SK-N-SH (cell line): ENCODE results near the gene SLC39A9. TPM values are rescaled to one million over a fixed set of nuclear protein-coding genes. Genes with fewer than 3 reads are reported as not detected.

Source experiments
- CTCF ChIA-PET: fragments of 300-600, 350-600 bp; formaldehyde crosslinking; extraction: SDS; loops from one replicate; lab custom pipeline; 2021; lab: Yijun Ruan, JAX
- POLR2A ChIA-PET: fragments of 350-600 bp; sonication (Branson Sonifier 250); formaldehyde crosslinking; extraction: SDS; loops from one replicate; lab custom pipeline; 2020; ENCODE audit warnings: antibody characterized with exemption, inconsistent platforms; lab: Yijun Ruan, JAX
- DNase-seq: peaks from one replicate; pipeline ENCODE4 v3.0.0; 2012
- H2AFZ ChIP-seq: fragments of 200-600 bp; sonication (generic); 2 replicates; pipeline ENCODE4 v1.8.1; 2016; ENCODE audit warnings: antibody characterized with exemption, mild to moderate bottlenecking, low read depth
- H3F3A ChIP-seq: fragments of 200-600 bp; sonication (generic); replicated peaks from 2 replicates; pipeline ENCODE3; 2016; ENCODE audit warnings: antibody characterized with exemption, mild to moderate bottlenecking; ENCODE audit not compliant: insufficient read depth
- H3K27ac ChIP-seq, 2 experiments: fragments of 200-500 bp in 1 of 2; fragments of 200-600 bp in 1 of 2; sonication (Bioruptor generic) in 1 of 2; sonication (generic), shearing (Covaris generic) in 1 of 2; 2 replicates each; pipeline versions ENCODE4 v1.5.1 to v1.6.1; 2014 to 2016; ENCODE audit warnings: low read depth in 2 of 2, inconsistent platforms in 1 of 2, low read length in 1 of 2, mild to moderate bottlenecking in 1 of 2, mixed read lengths in 1 of 2
- H3K27me3 ChIP-seq: fragments of 200-600 bp; sonication (generic), shearing (Covaris generic); 2 replicates; pipeline ENCODE4 v1.6.1; 2016; ENCODE audit warnings: mixed run types; ENCODE audit not compliant: insufficient read depth
- H3K36me3 ChIP-seq, 2 experiments: fragments of 200-500 bp in 1 of 2; fragments of 200-600 bp in 1 of 2; sonication (Bioruptor generic) in 1 of 2; sonication (generic) in 1 of 2; replicated peaks in 1 of 2; 2 replicates each; pipeline versions ENCODE3 to v1.5.1; 2014 to 2016; ENCODE audit warnings: low read length in 1 of 2, mild to moderate bottlenecking in 1 of 2; ENCODE audit not compliant: insufficient read depth in 2 of 2, control insufficient read depth in 1 of 2
- H3K4me1 ChIP-seq, 2 experiments: fragments of 200-500 bp in 1 of 2; fragments of 200-600 bp in 1 of 2; sonication (Bioruptor generic) in 1 of 2; sonication (generic), shearing (Covaris generic) in 1 of 2; 2 replicates each; pipeline versions ENCODE4 v1.5.1 to v1.6.1; 2014 to 2016; ENCODE audit warnings: low read depth in 1 of 2, low read length in 1 of 2, mixed run types in 1 of 2; ENCODE audit not compliant: insufficient read depth in 2 of 2, control insufficient read depth in 1 of 2
- H3K4me2 ChIP-seq: fragments of 200-600 bp; sonication (generic), shearing (Covaris generic); 2 replicates; pipeline ENCODE4 v1.6.1; 2017; ENCODE audit warnings: mixed run types
- H3K4me3 ChIP-seq, 2 experiments: fragments of 200-500 bp in 1 of 2; fragments of 200-600 bp in 1 of 2; sonication (Bioruptor generic) in 1 of 2; sonication (generic), shearing (Covaris generic) in 1 of 2; 2 replicates each; pipeline versions ENCODE4 v1.5.1 to v1.8.1; 2014 to 2016; ENCODE audit warnings: low read depth in 2 of 2, inconsistent platforms in 1 of 2, low read length in 1 of 2, mild to moderate bottlenecking in 1 of 2, mixed read lengths in 1 of 2, moderate library complexity in 1 of 2
- H3K79me2 ChIP-seq: fragments of 200-600 bp; sonication (generic); 2 replicates; pipeline ENCODE4 v1.8.1; 2017; ENCODE audit warnings: mild to moderate bottlenecking; ENCODE audit not compliant: insufficient read depth
- H3K9ac ChIP-seq: fragments of 200-600 bp; sonication (generic); 2 replicates; pipeline ENCODE4 v1.6.1; 2017; ENCODE audit warnings: mixed run types
- H3K9me2 ChIP-seq: fragments of 200-600 bp; sonication (generic); 2 replicates; pipeline ENCODE4 v1.6.1; 2017; ENCODE audit warnings: mixed run types
- H3K9me3 ChIP-seq: fragments of 200-600 bp; sonication (generic); 2 replicates; pipeline ENCODE4 v1.6.1; 2017; ENCODE audit warnings: mixed run types, mild to moderate bottlenecking, moderate library complexity
- H4K20me1 ChIP-seq: fragments of 200-600 bp; sonication (generic); 2 replicates; pipeline ENCODE4 v1.6.1; 2017; ENCODE audit warnings: mild to moderate bottlenecking, mixed run types; ENCODE audit not compliant: insufficient read depth
- CHD2 ChIP-seq: fragments of 150-350 bp; IDR thresholded peaks from 2 replicates; pipeline ENCODE4 v1.6.1; 2018; ENCODE audit warnings: low read length; ENCODE audit not compliant: partially characterized antibody
- EP300 ChIP-seq, 2 experiments: IDR thresholded peaks; 2 replicates each; pipeline versions ENCODE4 v1.4.0 to v1.6.1; 2012; ENCODE audit warnings: borderline replicate concordance in 1 of 2, low read depth in 1 of 2, low read length in 1 of 2
- FOXJ3 ChIP-seq: sonication (generic); formaldehyde crosslinking; IDR thresholded peaks from 2 replicates; pipeline ENCODE4 v1.5.1; 2020; ENCODE audit warnings: mild to moderate bottlenecking, missing genetic modification reagents
- FOXM1 ChIP-seq: IDR thresholded peaks from 2 replicates; pipeline ENCODE4 v1.4.0; 2012; ENCODE audit warnings: low read depth, mild to moderate bottlenecking
- IRF3 ChIP-seq: fragments of 150-350 bp; IDR thresholded peaks from 2 replicates; pipeline ENCODE4 v1.6.1; 2016; ENCODE audit warnings: mild to moderate bottlenecking, low read depth, low read length
- JUND ChIP-seq: IDR thresholded peaks from 2 replicates; pipeline ENCODE4 v1.4.0; 2012
- MXI1 ChIP-seq: IDR thresholded peaks from 2 replicates; pipeline ENCODE4 v1.6.1; 2012; ENCODE audit warnings: mild to moderate bottlenecking, low read depth, low read length, improper control_type of control experiment
- NFIC ChIP-seq: IDR thresholded peaks from 2 replicates; pipeline ENCODE4 v1.4.0; 2012; ENCODE audit warnings: borderline replicate concordance
- PBX3 ChIP-seq: IDR thresholded peaks from 2 replicates; pipeline ENCODE4; 2012
- POLR2AphosphoS5 ChIP-seq: IDR thresholded peaks from 2 replicates; pipeline ENCODE4 v1.6.1; 2012; ENCODE audit warnings: low read depth, low read length
- RAD21 ChIP-seq: IDR thresholded peaks from 2 replicates; pipeline ENCODE4 v1.6.1; 2012; ENCODE audit warnings: mild to moderate bottlenecking, low read length
- RCOR1 ChIP-seq: fragments of 150-350 bp; IDR thresholded peaks from 2 replicates; pipeline ENCODE4 v1.6.1; 2017; ENCODE audit warnings: antibody characterized with exemption, low read length
- RFX5 ChIP-seq: IDR thresholded peaks from 2 replicates; pipeline ENCODE4 v1.6.1; 2012; ENCODE audit warnings: mild to moderate bottlenecking, improper control_type of control experiment, low read length
- SMC3 ChIP-seq: IDR thresholded peaks from 2 replicates; pipeline ENCODE4 v1.6.1; 2012; ENCODE audit warnings: low read depth, low read length, improper control_type of control experiment
- TCF12 ChIP-seq: IDR thresholded peaks from 2 replicates; pipeline ENCODE4 v1.4.0; 2012
- TEAD4 ChIP-seq: IDR thresholded peaks from 2 replicates; pipeline ENCODE4 v1.4.0; 2012; ENCODE audit warnings: mild to moderate bottlenecking, borderline replicate concordance; ENCODE audit not compliant: insufficient read depth
- USF1 ChIP-seq: IDR thresholded peaks from 2 replicates; pipeline ENCODE4 v1.4.0; 2012; ENCODE audit warnings: low read depth, borderline replicate concordance
- YY1 ChIP-seq: IDR thresholded peaks from 2 replicates; pipeline ENCODE4 v1.4.0; 2012; ENCODE audit warnings: low read depth, mild to moderate bottlenecking
- WGBS: methylation state at CpG from one replicate; pipeline ENCODE4 v1.1.6; 2017; ENCODE audit warnings: low lambda C conversion rate; 5-methylcytosine and 5-hydroxymethylcytosine counted together
- polyA plus RNA-seq, 3 experiments: library from polyadenylated mRNA; depleted of rRNA; stranded (reverse); fragments of >200 nt; gene quantifications; 2 replicates each; pipeline ENCODE4 v1.2.3, GENCODE V29; 2012

SLC39A9 gene
- polyA plus RNA-seq, 1 of the 3 experiments (the other 2 are of a cell fraction): 39.8 TPM

GRCh38 chr14:69441948-69442347, 43.5 kb downstream of the SLC39A9 start:
- Histone ChIP-seq H3K4me2 (no peak overlapping the region), H3K4me3 (no peak overlapping the region), H3K27ac (no peak overlapping the region), H3K36me3 (peaks cover 14 to 19% of the 10 kb centered on the region in 2 experiments), H3F3A (no peaks in the 10 kb centered on the region), H3K27me3 (no peaks in the 10 kb centered on the region), H4K20me1 (peaks cover 8% of the 10 kb centered on the region; the same call in 1 of the 2 replicates), H3K9me2 (no peaks in the 10 kb centered on the region), H3K9ac (no peak overlapping the region), H3K9me3 (no peaks in the 10 kb centered on the region), H2AFZ (no peak overlapping the region), H3K4me1 (peaks cover 0 to 5% of the 10 kb centered on the region in 2 experiments; a peak in 2 of 4 replicates), H3K79me2 (peaks cover 29% of the 10 kb centered on the region)
- 92% methylated on average over 5 of the region's 5 CpGs for WGBS
- TF ChIP-seq TCF12 (no peak), USF1 (no peak), JUND (no peak), SMC3 (no peak), PBX3 (no peak), FOXM1 (no peak), IRF3 (no peak), RAD21 (no peak), EP300 (IDR thresholded peaks at IDR 0.05; ENCODE audit: borderline replicate concordance in 1 of 2, low read depth in 1 of 2, low read length in 1 of 2) (no peak), RCOR1 (no peak), RFX5 (no peak), TEAD4 (no peak), FOXJ3 (no peak), NFIC (no peak), MXI1 (no peak), CHD2 (no peak), POLR2AphosphoS5 (no peak), YY1 (no peak)
- CTCF ChIA-PET: interaction anchor here (1.1 to 1.2 kb wide), 2 partner anchors 33 to 183 kb away, joined by 3 read pairs; no protein-coding TSS in a partner anchor
- no peak for DNase-seq
- POLR2A ChIA-PET: no interaction called here
